Vagina (tissue), 2 donors: Measurements from ENCODE around the gene DOCK11.

Experiments
- POLR2A ChIP-seq, 2 donors: fragments of 450-650 bp; IDR thresholded peaks; one replicate each; pipeline ENCODE4 v1.6.1; 2017; ENCODE audit warnings: antibody characterized with exemption in 2 of 2, mild to moderate bottlenecking in 2 of 2, moderate library complexity in 2 of 2
- POLR2AphosphoS5 ChIP-seq, 2 donors: sonication (generic); formaldehyde crosslinking; IDR thresholded peaks; one replicate each; pipeline ENCODE4 v1.9.0; 2017; ENCODE audit warnings: antibody characterized with exemption in 2 of 2, mild to moderate bottlenecking in 2 of 2, low read depth in 1 of 2; ENCODE audit not compliant: insufficient read depth in 1 of 2
- TF ChIP-seq, protein P1 (sequence below), 3 experiments: fragments of 450-650 bp in 2 of 3; fragments of 200-600 bp in 1 of 3; sonication (generic) in 1 of 3; IDR thresholded peaks; one replicate each; pipeline ENCODE4 v1.5.1; 2017 to 2019; ENCODE audit warnings: antibody characterized with exemption in 3 of 3, mild to moderate bottlenecking in 2 of 3, moderate library complexity in 2 of 3

GRCh38 chrX:118536204-118536603 is 40.6 kb downstream of the DOCK11 start:
- no peak for TF ChIP-seq POLR2AphosphoS5 (IDR thresholded peaks at IDR 0.05; ENCODE audit: insufficient read depth in 1 of 2, low read depth in 1 of 2)
- TF ChIP-seq POLR2A (IDR thresholded peaks at IDR 0.05) = no peak
- TF ChIP-seq, protein P1, sequence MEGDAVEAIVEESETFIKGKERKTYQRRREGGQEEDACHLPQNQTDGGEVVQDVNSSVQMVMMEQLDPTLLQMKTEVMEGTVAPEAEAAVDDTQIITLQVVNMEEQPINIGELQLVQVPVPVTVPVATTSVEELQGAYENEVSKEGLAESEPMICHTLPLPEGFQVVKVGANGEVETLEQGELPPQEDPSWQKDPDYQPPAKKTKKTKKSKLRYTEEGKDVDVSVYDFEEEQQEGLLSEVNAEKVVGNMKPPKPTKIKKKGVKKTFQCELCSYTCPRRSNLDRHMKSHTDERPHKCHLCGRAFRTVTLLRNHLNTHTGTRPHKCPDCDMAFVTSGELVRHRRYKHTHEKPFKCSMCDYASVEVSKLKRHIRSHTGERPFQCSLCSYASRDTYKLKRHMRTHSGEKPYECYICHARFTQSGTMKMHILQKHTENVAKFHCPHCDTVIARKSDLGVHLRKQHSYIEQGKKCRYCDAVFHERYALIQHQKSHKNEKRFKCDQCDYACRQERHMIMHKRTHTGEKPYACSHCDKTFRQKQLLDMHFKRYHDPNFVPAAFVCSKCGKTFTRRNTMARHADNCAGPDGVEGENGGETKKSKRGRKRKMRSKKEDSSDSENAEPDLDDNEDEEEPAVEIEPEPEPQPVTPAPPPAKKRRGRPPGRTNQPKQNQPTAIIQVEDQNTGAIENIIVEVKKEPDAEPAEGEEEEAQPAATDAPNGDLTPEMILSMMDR (IDR thresholded peaks at IDR 0.05) = no peak
